ENCODE measurements around the gene ADCY2. TPM values are rescaled to one million over a fixed set of nuclear protein-coding genes. Genes with fewer than 3 reads are reported as not detected.
A peak's percentile ranks its signal among the peaks of the same experiment; 100 is the strongest.

The ADCY2 gene
- total RNA-seq (2014; rRNA removed; shearing (Covaris generic)) (not detected in 2 replicates), total RNA-seq (2022) (not detected in 2 replicates), Bru-seq, nascent RNA (percentile 0 among the genes with signal in this experiment), BruChase-seq, experiment 1, labeled RNA remaining after a 6-hour chase (percentile 0 among the genes with signal in this experiment), BruChase-seq, experiment 2, labeled RNA remaining after a 2-hour chase (not detected)
- long read RNA-seq, result 0 reads

GRCh38 chr5:7395947-7396712 lies at the start of gene ADCY2:
Gene ADCY2 (plus strand): TSS chr5:7396138. CDS start chr5:7396297, 159 bp downstream.
- no peak for TF ChIP-seq CTCF (conservative IDR thresholded peaks at IDR 0.05; ENCODE audit: low read length)
- no peak for TF ChIP-seq EZH2phosphoT487 (IDR thresholded peaks at IDR 0.05; ENCODE audit: borderline replicate concordance, low read depth, low read length)
- CTCF ChIA-PET (ENCODE audit: unreplicated experiment), result no interaction called here
- H3K9me2 ChIP-seq (ENCODE audit: insufficient read depth, low read length), result no peaks in the 10 kb centered on the region
- POLR2A ChIA-PET, result no interaction called here
- H3K27ac ChIP-seq (ENCODE audit: low read depth, low read length, poor library complexity, severe bottlenecking), result no peak within 1 kb of the TSS
- intact Hi-C loops (cut with micrococcal nuclease; ENCODE audit: unreplicated experiment), result no loop called here
- H3K79me2 ChIP-seq (ENCODE audit: insufficient read depth, low read depth, low read length), result no peaks in the 10 kb centered on the region
- no peaks in the 10 kb centered on the region for H3K36me3 ChIP-seq (ENCODE audit: insufficient read depth, low read length)
- no TSS peak for BruUV-seq (replicated peaks)
- no peaks in the 10 kb centered on the region for H3K9me3 ChIP-seq (ENCODE audit: low read length)
- no peaks in the 10 kb centered on the region for H4K20me1 ChIP-seq (ENCODE audit: insufficient read depth, low read length)
- no peak within 1 kb of the TSS for H3K4me3 ChIP-seq (ENCODE audit: low read depth, low read length, poor library complexity, severe bottlenecking)
- no peaks in the 10 kb centered on the region for H3K4me1 ChIP-seq (ENCODE audit: insufficient read depth, low read length, poor library complexity, severe bottlenecking)
- DNase-seq (ENCODE audit: low spot score), result no peak
- H2AFZ ChIP-seq (ENCODE audit: low read length), result no peak within 1 kb of the TSS
- no peak within 1 kb of the TSS for H3K4me2 ChIP-seq (ENCODE audit: low read length)

DNA sequence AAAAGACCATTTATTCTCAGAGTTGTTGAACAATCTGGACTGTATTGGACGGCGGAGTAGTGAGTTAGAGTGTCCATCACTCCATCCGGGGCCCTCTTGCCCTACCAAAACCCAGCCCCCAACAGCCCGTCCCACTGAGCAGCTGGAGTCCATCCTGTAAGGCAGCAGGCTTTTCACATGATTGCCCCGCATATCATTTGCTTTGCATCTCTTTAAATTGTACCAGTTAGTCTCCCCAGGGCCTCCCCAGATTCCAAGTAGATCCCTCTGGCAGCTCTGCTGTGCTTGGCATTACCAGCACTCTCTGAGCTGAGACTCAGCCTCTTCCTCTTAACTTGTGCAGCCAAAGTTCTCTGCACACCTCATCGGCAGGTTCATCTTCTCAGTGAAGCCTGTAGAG lies 48.6 kb upstream of the ADCY2 start:
- no peak overlapping the region for H3K27ac ChIP-seq (ENCODE audit: low read depth, low read length, poor library complexity, severe bottlenecking)
- H3K4me3 ChIP-seq (ENCODE audit: low read depth, low read length, poor library complexity, severe bottlenecking), result no peak overlapping the region
- no peaks in the 10 kb centered on the region for H3K4me1 ChIP-seq (ENCODE audit: insufficient read depth, low read length, poor library complexity, severe bottlenecking)
- no peaks in the 10 kb centered on the region for H3K36me3 ChIP-seq (ENCODE audit: insufficient read depth, low read length)
- ChIA-PET POLR2A (no interaction called here), CTCF (ENCODE audit: unreplicated experiment) (no interaction called here)
- intact Hi-C loops (cut with micrococcal nuclease; ENCODE audit: unreplicated experiment), result no loop called here
- no TSS peak for BruUV-seq (replicated peaks)
- no peaks in the 10 kb centered on the region for H3K79me2 ChIP-seq (ENCODE audit: insufficient read depth, low read depth, low read length)
- no peaks in the 10 kb centered on the region for H3K9me3 ChIP-seq (ENCODE audit: low read length)
- H3K9me2 ChIP-seq (ENCODE audit: insufficient read depth, low read length), result no peaks in the 10 kb centered on the region
- no peaks in the 10 kb centered on the region for H4K20me1 ChIP-seq (ENCODE audit: insufficient read depth, low read length)
- H3K4me2 ChIP-seq (ENCODE audit: low read length), result no peak overlapping the region
- no peak for TF ChIP-seq EZH2phosphoT487 (IDR thresholded peaks at IDR 0.05; ENCODE audit: borderline replicate concordance, low read depth, low read length)
- TF ChIP-seq CTCF (conservative IDR thresholded peaks at IDR 0.05; ENCODE audit: low read length), result no peak
- no peak for DNase-seq (ENCODE audit: low spot score)
- H2AFZ ChIP-seq (ENCODE audit: low read length), result no peak overlapping the region

All from OCI-LY7 (cell line).